ENCODE data around the gene SREBF1. TPM values are rescaled to one million over a fixed set of nuclear protein-coding genes. Genes with fewer than 3 reads are reported as not detected.

The SREBF1 gene
- total RNA-seq, 1 donor from 2014 or later: 187 TPM

DNA sequence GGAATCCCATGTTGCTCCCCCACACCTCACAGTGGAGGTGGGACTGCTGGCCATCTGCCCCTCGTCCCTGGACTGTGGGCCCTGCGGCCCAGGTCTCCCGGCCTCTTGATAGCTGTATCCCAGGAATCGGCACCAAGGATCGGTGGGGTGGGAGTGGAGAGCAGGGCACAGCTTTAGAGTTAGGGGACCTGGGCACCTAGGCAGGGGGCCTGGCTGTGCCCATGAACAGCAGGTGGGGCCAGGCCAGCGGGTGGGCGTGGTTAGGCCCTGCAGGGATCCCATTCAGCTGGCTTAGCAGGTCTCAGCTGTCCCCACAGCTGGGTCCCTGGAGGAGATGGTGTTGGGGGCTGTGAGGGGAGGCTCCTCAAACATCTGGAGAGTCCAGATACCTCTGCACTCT is 49.2 kb downstream of the SREBF1 start:
- Mint-ChIP-seq H3K4me3 (no peak overlapping the region), H3K27me3 (ENCODE audit: low read depth) (no peaks in the 10 kb centered on the region)

DNA sequence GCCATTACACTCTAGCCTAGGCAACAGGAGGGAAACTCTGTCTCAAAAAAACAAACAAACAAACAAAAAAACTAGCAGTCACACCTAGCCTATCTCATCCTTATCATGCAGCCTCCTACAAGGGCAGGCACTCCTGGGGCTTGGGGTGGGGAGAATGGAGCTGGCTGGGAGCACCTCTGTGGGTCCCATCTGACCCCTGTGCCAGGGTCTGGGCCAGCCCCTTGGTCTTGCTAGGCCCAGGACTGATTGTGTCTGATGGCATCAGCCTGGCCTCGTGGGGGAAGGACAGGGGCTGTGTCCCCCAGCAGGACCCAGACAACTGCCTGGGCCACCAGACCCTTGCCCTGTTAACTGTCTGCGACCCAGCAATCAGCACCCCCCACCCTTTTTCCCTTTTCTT is 49.8 kb downstream of the SREBF1 start:
- Mint-ChIP-seq H3K27ac (peak overlapping the region; percentile 36), H3K27me3 (ENCODE audit: low read depth) (no peaks in the 10 kb centered on the region), H3K4me1 (peaks cover 52% of the 10 kb centered on the region), H3K4me3 (no peak overlapping the region), H3K36me3 (no peaks in the 10 kb centered on the region), H3K9me3 (no peaks in the 10 kb centered on the region)
- no peak for DNase-seq (ENCODE audit: low spot score in 2 of 2, unreplicated experiment in 2 of 2)
- TF ChIP-seq, protein P1, sequence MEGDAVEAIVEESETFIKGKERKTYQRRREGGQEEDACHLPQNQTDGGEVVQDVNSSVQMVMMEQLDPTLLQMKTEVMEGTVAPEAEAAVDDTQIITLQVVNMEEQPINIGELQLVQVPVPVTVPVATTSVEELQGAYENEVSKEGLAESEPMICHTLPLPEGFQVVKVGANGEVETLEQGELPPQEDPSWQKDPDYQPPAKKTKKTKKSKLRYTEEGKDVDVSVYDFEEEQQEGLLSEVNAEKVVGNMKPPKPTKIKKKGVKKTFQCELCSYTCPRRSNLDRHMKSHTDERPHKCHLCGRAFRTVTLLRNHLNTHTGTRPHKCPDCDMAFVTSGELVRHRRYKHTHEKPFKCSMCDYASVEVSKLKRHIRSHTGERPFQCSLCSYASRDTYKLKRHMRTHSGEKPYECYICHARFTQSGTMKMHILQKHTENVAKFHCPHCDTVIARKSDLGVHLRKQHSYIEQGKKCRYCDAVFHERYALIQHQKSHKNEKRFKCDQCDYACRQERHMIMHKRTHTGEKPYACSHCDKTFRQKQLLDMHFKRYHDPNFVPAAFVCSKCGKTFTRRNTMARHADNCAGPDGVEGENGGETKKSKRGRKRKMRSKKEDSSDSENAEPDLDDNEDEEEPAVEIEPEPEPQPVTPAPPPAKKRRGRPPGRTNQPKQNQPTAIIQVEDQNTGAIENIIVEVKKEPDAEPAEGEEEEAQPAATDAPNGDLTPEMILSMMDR (IDR thresholded peaks at IDR 0.05; ENCODE audit: unreplicated experiment): no peak

More for the DNA sequence above, 49.2 kb downstream of the SREBF1 start:
- Mint-ChIP-seq H3K27ac (no peak overlapping the region), H3K36me3 (no peaks in the 10 kb centered on the region), H3K4me1 (peaks cover 57% of the 10 kb centered on the region), H3K9me3 (no peaks in the 10 kb centered on the region)
- no peak for DNase-seq (ENCODE audit: low spot score in 2 of 2, unreplicated experiment in 2 of 2)
- TF ChIP-seq, protein P1 (IDR thresholded peaks at IDR 0.05; ENCODE audit: unreplicated experiment): no peak

DNA sequence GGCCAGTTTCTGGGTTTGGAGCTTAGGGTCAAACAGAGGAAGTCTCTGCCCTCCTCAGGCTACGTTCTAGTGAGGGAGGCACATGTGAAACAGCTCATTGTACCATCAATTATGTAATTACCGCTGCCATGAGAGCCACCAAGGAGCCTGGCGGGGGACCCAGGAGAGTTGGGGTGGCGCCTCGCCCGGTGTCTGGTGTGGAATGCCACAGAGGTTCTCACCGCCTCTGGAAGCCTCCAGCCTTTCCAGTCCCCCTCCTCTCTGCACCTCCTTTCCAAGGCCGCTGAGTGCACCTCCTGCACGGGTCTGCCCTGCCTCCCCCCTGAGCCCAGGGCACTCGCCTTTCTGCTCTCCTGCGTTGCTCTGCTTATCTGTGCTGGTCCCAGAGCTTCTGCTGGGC is 51.4 kb downstream of the SREBF1 start:
- Mint-ChIP-seq H3K27ac (peak overlapping the region; percentile 71), H3K36me3 (no peaks in the 10 kb centered on the region), H3K4me3 (peak overlapping the region; percentile 9), H3K9me3 (no peaks in the 10 kb centered on the region), H3K27me3 (ENCODE audit: low read depth) (no peaks in the 10 kb centered on the region), H3K4me1 (peaks cover 50% of the 10 kb centered on the region)
- TF ChIP-seq, protein P1 (IDR thresholded peaks at IDR 0.05; ENCODE audit: unreplicated experiment): no peak
- no peak for DNase-seq (ENCODE audit: low spot score in 2 of 2, unreplicated experiment in 2 of 2)

DNA sequence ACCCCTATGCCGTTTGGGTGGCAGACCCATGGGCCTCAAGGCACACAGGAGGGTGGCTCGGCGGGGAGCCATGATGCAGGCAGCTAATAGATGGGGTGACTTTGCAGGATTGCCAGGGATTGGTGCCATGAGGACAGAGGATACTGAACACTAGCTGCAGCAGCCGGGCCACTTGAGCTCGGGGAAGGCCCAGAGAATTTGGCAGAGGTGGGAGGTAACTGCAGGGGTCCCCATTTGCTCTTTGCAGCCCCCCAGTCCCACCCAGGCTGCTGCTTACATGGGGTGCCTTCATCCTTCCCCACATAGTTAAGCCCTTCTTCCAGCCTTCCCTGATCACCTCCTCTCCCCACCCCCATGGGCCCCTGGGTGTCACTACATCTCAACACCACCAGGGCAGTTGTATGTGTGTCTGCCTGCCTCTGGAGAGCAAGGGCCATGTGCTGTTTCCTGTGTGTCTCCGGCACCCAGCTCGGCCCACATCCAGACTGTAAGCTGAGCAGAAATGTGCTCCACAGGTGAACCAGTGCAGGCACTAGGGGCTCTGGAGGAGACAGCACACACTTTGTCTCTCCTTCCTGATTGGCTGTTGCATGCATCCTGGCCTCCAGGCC is 52.0 kb downstream of the SREBF1 start:
- Mint-ChIP-seq H3K27ac (peak overlapping the region; percentile 9), H3K36me3 (no peaks in the 10 kb centered on the region), H3K27me3 (ENCODE audit: low read depth) (no peaks in the 10 kb centered on the region), H3K4me3 (peak overlapping the region; percentile 69), H3K9me3 (no peaks in the 10 kb centered on the region), H3K4me1 (peaks cover 51% of the 10 kb centered on the region)
- TF ChIP-seq, protein P1 (IDR thresholded peaks at IDR 0.05; ENCODE audit: unreplicated experiment): peak; percentile 31
- no peak for DNase-seq (ENCODE audit: low spot score in 2 of 2, unreplicated experiment in 2 of 2)

DNA sequence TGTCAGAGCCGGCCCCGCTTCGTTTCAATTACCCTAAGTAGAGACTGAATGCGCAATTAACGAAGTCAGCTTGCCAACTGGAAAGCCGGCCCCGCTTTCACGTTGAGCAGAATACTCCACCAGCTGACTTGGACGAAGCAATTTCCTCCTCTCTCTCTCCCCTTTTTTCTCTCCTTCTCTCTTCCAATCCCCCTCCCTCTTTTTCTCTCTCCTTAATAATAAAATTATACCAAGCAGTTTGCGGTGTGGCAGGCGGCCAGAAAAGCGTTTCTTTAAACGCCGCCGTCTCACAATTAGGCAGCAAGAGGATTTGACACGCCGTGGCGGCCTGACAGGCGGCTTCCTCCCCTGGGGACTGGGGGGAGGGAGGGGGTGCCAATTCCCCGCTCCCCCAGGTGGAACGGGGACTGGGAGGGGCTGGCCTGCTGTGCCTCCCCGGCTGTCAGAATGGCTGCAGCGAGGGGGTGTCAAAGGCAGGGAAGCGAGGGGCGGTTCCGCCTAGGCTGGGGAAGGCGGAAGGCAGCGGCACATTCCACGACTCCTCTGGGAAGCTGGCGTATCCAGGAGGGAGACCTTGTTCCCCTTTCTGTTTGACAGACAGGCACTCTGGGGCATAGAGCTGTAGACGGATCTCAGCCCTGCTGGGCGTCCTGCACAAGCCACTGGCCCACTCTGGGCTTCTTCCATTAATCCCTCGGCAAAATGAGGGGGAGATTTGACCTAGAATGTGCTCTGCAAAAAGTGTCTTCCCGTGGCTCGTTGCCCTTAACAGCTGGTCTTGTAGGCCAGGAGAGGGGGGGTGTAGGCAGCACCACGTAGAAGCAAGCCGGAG is 52.7 kb downstream of the SREBF1 start:
- DNase-seq (ENCODE audit: low spot score in 2 of 2, unreplicated experiment in 2 of 2): peak in 1 of 2 experiments; percentile 66
- TF ChIP-seq, protein P1 (IDR thresholded peaks at IDR 0.05; ENCODE audit: unreplicated experiment): no peak
- Mint-ChIP-seq H3K4me3 (peak overlapping the region; percentile 69), H3K27ac (peak overlapping the region; percentile 80), H3K36me3 (no peaks in the 10 kb centered on the region), H3K9me3 (no peaks in the 10 kb centered on the region), H3K27me3 (ENCODE audit: low read depth) (no peaks in the 10 kb centered on the region), H3K4me1 (peaks cover 52% of the 10 kb centered on the region)
